Fibroblast of the aortic adventitia (primary cell): ENCODE results near the gene CFAP43. TPM values are rescaled to one million over a fixed set of nuclear protein-coding genes. Genes with fewer than 3 reads are reported as not detected.
"Not testable (repeated sequence)": the region's sequence is repeated elsewhere in the genome, so short reads cannot be mapped to it uniquely, and the experiment has no call there.

ENCODE experiments used
- DNase-seq: peaks from one replicate; pipeline ENCODE4 v3.0.0-alpha.2; 2010; ENCODE audit warnings: low read depth
- H3K4me3 ChIP-seq: 2 replicates; pipeline ENCODE4 v1.5.1; 2011; ENCODE audit warnings: low read depth, mild to moderate bottlenecking, control low read depth, low read length, moderate library complexity
- CTCF ChIP-seq: IDR thresholded peaks from 2 replicates; pipeline ENCODE4 v1.5.1; 2011; ENCODE audit warnings: mild to moderate bottlenecking, low read length, control low read depth, inconsistent platforms; ENCODE audit not compliant: insufficient read depth
- total RNA-seq: library from RNA; depleted of rRNA; stranded (reverse); fragments of >200 nt; gene quantifications from 2 replicates; pipeline ENCODE4 v1.2.3, GENCODE V29; 2012; ENCODE audit warnings: low replicate concordance

The CFAP43 gene
- total RNA-seq, 1 donor: 0.36 TPM

- no peak overlapping the region for H3K4me3 ChIP-seq
- DNase-seq: no peak
- no peak for TF ChIP-seq CTCF
These were observed 19.3 kb upstream of the CFAP43 start for GRCh38 chr10:104251443-104251842.

- TF ChIP-seq CTCF: no peak
- H3K4me3 ChIP-seq: no peak overlapping the region
- DNase-seq: no peak
These were observed 18.2 kb upstream of the CFAP43 start for GRCh38 chr10:104250371-104250770.

GRCh38 chr10:104248931-104249330 lies 16.8 kb upstream of the CFAP43 start:
- DNase-seq, H3K4me3 ChIP-seq: not testable (repeated sequence)

GRCh38 chr10:104247513-104248146 lies 15.5 kb upstream of the CFAP43 start:
- TF ChIP-seq CTCF: no peak
- H3K4me3 ChIP-seq: no peak overlapping the region
- DNase-seq: no peak

GRCh38 chr10:104246976-104247375 lies 14.8 kb upstream of the CFAP43 start:
- H3K4me3 ChIP-seq: no peak overlapping the region

GRCh38 chr10:104245066-104245632 lies 13.0 kb upstream of the CFAP43 start:
- H3K4me3 ChIP-seq: no peak overlapping the region
- no peak for TF ChIP-seq CTCF
- no peak for DNase-seq

More at GRCh38 chr10:104246976-104247375, 14.8 kb upstream of the CFAP43 start:
- DNase-seq: peak; percentile 89
- no peak for TF ChIP-seq CTCF

- no peak for TF ChIP-seq CTCF
- no peak for DNase-seq
- H3K4me3 ChIP-seq: no peak overlapping the region
These were observed 11.3 kb upstream of the CFAP43 start for GRCh38 chr10:104243512-104243911.

GRCh38 chr10:104243009-104243408 lies 10.8 kb upstream of the CFAP43 start:
- not testable (repeated sequence) for DNase-seq, H3K4me3 ChIP-seq
